ENCODE results near the gene XPR1. TPM values are rescaled to one million over a fixed set of nuclear protein-coding genes. Genes with fewer than 3 reads are reported as not detected.
"Not testable (repeated sequence)": the region's sequence is repeated elsewhere in the genome, so short reads cannot be mapped to it uniquely, and the experiment has no call there.

The XPR1 gene
- total RNA-seq, 1 experiment from 2014 or later: 31.9 TPM

GRCh38 chr1:180644526-180645192 is 12.8 kb downstream of the XPR1 start:
- DNase-seq (ENCODE audit: low read depth): no peak

GRCh38 chr1:180645261-180645660 is 13.4 kb downstream of the XPR1 start:
- not testable (repeated sequence) for DNase-seq (ENCODE audit: low read depth)

GRCh38 chr1:180646093-180646492 is 14.3 kb downstream of the XPR1 start:
- no peak for DNase-seq (ENCODE audit: low read depth)

GRCh38 chr1:180646547-180646946 is 14.7 kb downstream of the XPR1 start:
- DNase-seq (ENCODE audit: low read depth): no peak

GRCh38 chr1:180652792-180653191 is 21.0 kb downstream of the XPR1 start:
- DNase-seq (ENCODE audit: low read depth): peak; percentile 16

GRCh38 chr1:180662709-180663108 is 30.9 kb downstream of the XPR1 start:
- DNase-seq (ENCODE audit: low read depth): no peak

- no peak for DNase-seq (ENCODE audit: low read depth)
Observed at GRCh38 chr1:180670681-180671080, 38.9 kb downstream of the XPR1 start.

GRCh38 chr1:180672105-180672504 is 40.3 kb downstream of the XPR1 start:
- DNase-seq (ENCODE audit: low read depth): no peak

- no peak for DNase-seq (ENCODE audit: low read depth)
Observed at GRCh38 chr1:180672505-180672904, 40.7 kb downstream of the XPR1 start.

GRCh38 chr1:180674603-180675530 is 43.0 kb downstream of the XPR1 start:
- no peak for DNase-seq (ENCODE audit: low read depth)

GRCh38 chr1:180675586-180675985 is 43.8 kb downstream of the XPR1 start:
- DNase-seq (ENCODE audit: low read depth): no peak

- DNase-seq (ENCODE audit: low read depth): peak; percentile 72
Observed at GRCh38 chr1:180680558-180681144, 48.8 kb downstream of the XPR1 start.

- DNase-seq (ENCODE audit: low read depth): not testable (repeated sequence)
Observed at GRCh38 chr1:180683117-180683516, 51.3 kb downstream of the XPR1 start.

GRCh38 chr1:180691322-180691913 is 59.6 kb downstream of the XPR1 start:
- DNase-seq (ENCODE audit: low read depth): peak; percentile 8

- no peak for DNase-seq (ENCODE audit: low read depth)
Observed at GRCh38 chr1:180693564-180694244, 61.9 kb downstream of the XPR1 start.

- no peak for DNase-seq (ENCODE audit: low read depth)
Observed at GRCh38 chr1:180695282-180695681, 63.5 kb downstream of the XPR1 start.

- no peak for DNase-seq (ENCODE audit: low read depth)
Observed at GRCh38 chr1:180696361-180696760, 64.5 kb downstream of the XPR1 start.

- no peak for DNase-seq (ENCODE audit: low read depth)
Observed at GRCh38 chr1:180698580-180698979, 66.8 kb downstream of the XPR1 start.

GRCh38 chr1:180702376-180702775 is 70.6 kb downstream of the XPR1 start:
- DNase-seq (ENCODE audit: low read depth): not testable (repeated sequence)

GRCh38 chr1:180710746-180711145 is 78.9 kb downstream of the XPR1 start:
- not testable (repeated sequence) for DNase-seq (ENCODE audit: low read depth)

GRCh38 chr1:180711260-180711659 is 79.4 kb downstream of the XPR1 start:
- DNase-seq (ENCODE audit: low read depth): not testable (repeated sequence)

- DNase-seq (ENCODE audit: low read depth): peak; percentile 67
Observed at GRCh38 chr1:180720753-180721152, 88.9 kb downstream of the XPR1 start.
